Measurements from ENCODE around the gene PRR20E.

PRR20E gene

DNA sequence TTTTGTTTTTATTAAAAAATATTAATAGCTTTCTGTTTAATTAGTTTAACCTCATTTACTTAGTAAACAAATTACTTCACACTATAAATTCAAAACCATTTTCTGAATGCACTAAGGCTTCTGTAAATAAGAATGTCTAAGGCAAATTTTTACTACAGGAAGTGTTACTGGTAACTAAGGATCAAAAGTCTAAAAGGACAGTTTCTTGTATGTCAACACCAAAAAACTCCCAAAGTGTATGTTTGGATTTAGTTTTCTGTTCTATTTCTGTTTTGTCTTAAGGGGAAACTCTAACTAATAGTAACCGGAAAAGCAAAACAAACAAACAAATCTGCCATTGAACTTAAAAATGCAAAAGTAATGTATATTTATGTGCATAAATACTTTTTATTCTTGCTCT lies 24.7 kb downstream of the PRR20E start:
- no peak overlapping the region for H3K9ac ChIP-seq (ENCODE audit: low read length)
- no peaks in the 10 kb centered on the region for H3K36me3 ChIP-seq (ENCODE audit: control insufficient read depth, insufficient read depth, low read length, severe bottlenecking)
- no peaks in the 10 kb centered on the region for H3K27me3 ChIP-seq (replicated peaks; ENCODE audit: control insufficient read depth, insufficient read depth, low read length)
- peaks cover 5% of the 10 kb centered on the region for H3K9me3 ChIP-seq (ENCODE audit: control insufficient read depth, low read length)
- H3K4me3 ChIP-seq (ENCODE audit: low read length) = no peak overlapping the region
- H3K4me1 ChIP-seq (ENCODE audit: control insufficient read depth, insufficient read depth, low read length) = no peaks in the 10 kb centered on the region
- no peak for DNase-seq (ENCODE audit: low read depth)

DNA sequence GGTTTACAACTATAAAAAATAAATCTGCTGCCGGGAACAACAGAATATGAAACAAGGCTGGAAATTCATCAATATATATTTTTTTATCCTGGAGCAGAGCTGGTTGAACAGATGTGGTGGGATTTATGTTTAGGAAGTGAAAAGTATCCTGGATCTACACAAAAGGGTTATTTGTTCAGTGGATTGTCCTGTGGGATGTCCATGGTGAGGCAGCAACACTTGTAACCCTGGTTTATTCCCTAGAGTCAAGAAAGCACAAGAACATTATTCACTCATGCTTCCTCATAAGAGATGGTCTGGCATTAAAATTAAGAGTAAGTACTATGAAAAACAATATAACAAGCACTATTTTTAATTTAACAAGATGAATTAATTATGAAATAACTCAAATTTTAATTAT lies 46.0 kb downstream of the PRR20E start:
- no peaks in the 10 kb centered on the region for H3K27me3 ChIP-seq (replicated peaks; ENCODE audit: control insufficient read depth, insufficient read depth, low read length)
- H3K4me1 ChIP-seq (ENCODE audit: control insufficient read depth, insufficient read depth, low read length) = no peaks in the 10 kb centered on the region
- DNase-seq (ENCODE audit: low read depth) = no peak
- H3K9ac ChIP-seq (ENCODE audit: low read length) = no peak overlapping the region
- no peaks in the 10 kb centered on the region for H3K36me3 ChIP-seq (ENCODE audit: control insufficient read depth, insufficient read depth, low read length, severe bottlenecking)
- H3K9me3 ChIP-seq (ENCODE audit: control insufficient read depth, low read length) = no peaks in the 10 kb centered on the region
- H3K4me3 ChIP-seq (ENCODE audit: low read length) = no peak overlapping the region
